Measurements from ENCODE around the gene SRPRA.
"Not testable (repeated sequence)": the region's sequence is repeated elsewhere in the genome, so short reads cannot be mapped to it uniquely, and the experiment has no call there.

SRPRA gene, protein sequence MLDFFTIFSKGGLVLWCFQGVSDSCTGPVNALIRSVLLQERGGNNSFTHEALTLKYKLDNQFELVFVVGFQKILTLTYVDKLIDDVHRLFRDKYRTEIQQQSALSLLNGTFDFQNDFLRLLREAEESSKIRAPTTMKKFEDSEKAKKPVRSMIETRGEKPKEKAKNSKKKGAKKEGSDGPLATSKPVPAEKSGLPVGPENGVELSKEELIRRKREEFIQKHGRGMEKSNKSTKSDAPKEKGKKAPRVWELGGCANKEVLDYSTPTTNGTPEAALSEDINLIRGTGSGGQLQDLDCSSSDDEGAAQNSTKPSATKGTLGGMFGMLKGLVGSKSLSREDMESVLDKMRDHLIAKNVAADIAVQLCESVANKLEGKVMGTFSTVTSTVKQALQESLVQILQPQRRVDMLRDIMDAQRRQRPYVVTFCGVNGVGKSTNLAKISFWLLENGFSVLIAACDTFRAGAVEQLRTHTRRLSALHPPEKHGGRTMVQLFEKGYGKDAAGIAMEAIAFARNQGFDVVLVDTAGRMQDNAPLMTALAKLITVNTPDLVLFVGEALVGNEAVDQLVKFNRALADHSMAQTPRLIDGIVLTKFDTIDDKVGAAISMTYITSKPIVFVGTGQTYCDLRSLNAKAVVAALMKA

DNA sequence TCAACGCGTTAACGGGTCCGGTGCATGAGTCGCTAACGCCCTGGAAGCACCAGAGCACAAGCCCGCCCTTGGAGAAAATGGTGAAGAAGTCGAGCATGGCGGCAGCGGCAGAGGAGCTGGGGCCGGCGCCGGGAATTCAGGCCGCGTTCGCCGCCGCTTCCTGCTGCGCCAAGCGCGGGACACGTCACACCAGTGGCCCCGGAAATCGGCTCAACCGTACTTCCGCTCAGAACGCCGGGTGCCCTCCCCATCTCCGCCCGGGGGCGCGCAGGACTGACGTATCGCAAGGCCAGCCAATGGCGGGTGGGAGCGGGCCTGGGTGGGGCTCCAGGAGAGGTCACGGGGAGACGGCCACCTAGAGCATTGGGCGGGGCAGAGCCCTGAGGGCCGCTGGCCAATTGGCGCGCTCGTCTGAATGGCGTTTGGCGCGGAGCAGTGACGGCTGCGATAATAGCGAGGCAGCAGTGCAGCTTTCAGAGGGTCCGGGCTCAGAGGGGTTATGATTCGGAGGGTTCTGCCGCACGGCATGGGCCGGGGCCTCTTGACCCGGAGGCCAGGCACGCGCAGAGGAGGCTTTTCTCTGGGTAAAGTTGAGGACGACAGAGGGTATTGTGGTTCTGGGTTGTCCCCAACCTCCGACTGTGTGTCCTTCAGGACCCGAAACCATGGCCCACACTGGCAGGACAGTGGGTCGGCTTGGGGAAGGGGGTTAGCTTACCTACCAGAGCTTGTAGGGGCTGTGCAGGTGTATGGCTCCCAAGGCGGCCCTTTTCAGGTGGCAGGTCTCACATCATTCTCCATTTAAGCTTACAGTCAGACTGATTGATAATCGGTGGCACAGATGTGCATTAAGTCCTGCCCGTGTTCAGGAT lies at the start of gene SRPRA, which contains the start of gene FOXRED1:
Gene SRPRA (minus strand): TSS at position 188 of the 872 bp plus-strand sequence. CDS start 91 bp downstream, at position 97.
Gene FOXRED1 (plus strand): TSS at position 447 of the 872 bp plus-strand sequence. CDS start 53 bp downstream, at position 500.
- peak; percentile 82 for DNase-seq

DNA sequence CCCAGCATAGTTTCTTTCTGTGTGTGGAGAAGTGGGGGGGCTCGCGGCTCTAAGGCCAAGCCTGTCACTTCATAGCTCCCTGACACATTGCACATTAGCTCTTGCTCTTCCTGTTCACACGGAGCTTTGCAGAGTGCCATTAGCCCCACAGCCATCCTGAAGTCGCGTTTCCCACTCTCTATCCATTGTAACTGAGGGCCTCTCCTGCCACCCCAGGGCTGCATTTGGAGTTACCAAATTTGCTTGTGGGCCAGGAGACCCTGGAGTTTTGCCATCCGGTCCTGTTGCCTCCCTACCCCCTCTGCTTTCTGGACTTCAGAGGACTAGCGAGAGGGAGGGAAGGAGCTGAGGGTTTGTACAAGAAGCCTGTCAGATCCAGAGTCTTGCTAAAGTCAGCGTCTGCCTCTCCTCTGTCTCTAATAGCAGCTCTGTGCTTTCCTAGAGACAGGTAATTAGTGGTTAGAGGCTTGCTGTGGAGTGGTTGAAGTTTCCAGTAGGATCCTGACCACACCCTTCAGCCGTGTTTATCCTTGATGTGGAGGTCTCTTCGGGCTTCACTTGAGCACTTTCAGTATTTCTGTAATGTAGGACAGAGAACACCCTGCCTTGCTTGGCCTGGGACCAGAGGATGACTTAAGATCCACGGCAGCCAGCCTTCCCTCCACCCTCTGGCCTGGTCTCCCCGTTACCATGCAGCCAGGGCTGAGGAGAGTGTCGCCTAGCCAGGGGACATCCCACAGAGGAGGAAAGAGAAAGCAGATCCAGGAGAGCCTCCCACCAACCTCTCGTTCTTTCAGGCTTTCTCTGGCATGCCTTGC lies 49.3 kb upstream of the SRPRA start:
- DNase-seq = no peak

DNA sequence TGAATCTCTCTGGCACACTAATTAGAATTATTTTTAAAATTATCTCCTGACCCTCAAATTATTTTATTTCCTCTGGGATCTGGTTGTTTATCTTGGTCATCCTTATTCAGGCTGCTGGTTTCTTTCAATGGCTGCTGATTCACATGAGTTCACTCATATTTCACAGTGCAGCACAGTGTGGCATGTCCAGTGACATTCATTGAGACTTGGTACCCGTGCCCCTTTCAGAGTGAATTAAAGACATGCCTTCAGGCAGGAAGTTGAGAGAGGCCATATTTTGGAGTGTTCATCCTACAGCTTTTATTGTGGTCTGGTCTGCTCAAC lies 48.7 kb upstream of the SRPRA start:
- DNase-seq = no peak

DNA sequence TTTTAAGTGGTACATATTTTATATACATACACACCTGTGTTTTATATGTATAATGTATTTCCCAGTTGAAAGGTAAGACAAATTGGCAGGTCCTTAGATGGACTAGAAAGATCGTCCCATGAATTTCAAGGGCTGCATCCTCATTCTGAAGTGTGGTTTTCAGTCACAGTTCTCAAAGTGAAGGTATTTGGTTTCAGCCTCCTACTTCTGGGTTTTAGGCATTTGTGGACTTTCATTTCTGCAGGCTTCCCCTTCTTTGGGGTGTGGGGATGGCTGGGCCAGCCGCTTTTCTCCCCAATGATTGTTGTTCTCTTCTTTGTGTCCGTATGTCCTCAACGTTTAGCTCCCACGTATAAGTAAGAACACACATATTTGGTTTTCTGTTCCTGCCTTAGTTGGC lies 45.1 kb upstream of the SRPRA start:
- DNase-seq = no peak

DNA sequence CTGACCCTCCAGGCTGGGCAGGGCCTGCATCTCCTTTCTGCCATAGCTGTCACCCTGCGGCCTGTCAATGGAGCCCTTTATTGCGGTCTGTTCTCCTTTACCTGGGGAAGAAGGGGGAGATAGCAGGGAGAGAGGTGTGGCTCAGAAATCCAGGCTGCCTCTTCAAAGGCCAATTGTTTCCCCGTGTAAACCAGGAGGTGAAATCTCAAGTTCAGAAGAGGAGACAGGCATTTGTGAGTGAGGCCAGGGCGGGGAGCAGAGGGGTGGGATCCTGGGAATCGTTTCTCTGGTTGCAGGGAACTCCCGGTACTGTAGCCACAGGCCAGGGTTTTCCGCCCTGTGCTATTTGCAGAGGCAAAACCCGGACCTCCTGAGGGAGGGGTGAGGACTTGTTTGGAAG lies 44.3 kb upstream of the SRPRA start:
- no peak for DNase-seq

DNA sequence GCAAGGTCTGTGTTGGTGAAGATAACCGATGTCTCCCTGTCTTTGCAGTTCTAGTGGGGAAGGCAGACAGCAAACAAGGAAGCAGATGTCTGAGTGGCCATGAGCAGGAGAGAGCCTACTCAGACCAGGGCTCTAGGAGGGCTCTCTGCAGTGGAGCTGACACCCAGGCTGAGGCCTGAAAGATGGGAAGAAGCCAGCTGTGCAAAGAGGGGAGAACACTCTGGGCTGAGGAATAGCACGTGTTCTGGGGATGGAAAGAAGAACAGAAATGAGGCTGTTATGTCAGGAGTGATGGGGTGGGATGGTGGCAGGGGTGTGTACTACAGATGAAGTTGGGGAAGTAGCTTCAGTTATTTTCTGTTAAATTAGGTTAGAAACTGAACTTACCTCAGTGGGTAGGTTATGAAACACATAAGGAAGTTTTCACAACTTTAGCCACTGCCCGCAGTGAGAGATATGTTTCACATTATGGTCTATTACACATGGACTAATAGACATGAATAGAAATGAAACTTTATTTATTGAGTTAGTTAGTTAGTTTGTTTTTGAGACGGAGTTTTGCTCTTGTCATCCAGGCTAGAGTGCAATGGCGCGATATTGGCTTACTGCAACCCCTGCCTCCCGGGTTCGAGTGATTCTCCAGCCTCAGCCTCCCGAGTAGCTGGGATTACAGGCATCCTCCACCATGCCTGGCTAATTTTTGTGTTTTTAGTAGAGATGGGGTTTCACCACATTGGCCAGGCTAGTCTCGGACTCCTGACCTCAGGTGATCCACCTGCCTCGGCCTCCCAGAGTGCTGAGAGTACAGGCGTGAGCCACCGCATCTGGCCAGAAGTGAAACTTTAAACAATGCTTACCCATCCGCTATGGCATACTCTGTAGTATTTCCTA lies 43.0 kb upstream of the SRPRA start:
- no peak for DNase-seq

DNA sequence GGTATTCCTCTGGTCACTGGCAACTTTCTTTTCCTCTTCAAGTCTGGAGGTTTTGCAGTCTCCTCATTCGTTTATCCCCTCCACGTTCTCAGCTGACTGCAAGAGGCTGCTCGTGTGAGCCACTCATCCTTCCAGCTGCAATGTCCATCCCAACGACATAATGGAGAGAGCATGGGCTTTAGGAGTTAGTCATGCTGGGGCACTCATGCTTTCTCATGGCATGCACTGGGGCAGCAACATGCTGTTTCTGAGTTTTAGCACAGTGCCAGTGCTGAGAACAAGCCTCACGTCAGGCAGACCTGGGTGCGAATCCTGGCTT lies 42.3 kb upstream of the SRPRA start:
- DNase-seq = no peak

DNA sequence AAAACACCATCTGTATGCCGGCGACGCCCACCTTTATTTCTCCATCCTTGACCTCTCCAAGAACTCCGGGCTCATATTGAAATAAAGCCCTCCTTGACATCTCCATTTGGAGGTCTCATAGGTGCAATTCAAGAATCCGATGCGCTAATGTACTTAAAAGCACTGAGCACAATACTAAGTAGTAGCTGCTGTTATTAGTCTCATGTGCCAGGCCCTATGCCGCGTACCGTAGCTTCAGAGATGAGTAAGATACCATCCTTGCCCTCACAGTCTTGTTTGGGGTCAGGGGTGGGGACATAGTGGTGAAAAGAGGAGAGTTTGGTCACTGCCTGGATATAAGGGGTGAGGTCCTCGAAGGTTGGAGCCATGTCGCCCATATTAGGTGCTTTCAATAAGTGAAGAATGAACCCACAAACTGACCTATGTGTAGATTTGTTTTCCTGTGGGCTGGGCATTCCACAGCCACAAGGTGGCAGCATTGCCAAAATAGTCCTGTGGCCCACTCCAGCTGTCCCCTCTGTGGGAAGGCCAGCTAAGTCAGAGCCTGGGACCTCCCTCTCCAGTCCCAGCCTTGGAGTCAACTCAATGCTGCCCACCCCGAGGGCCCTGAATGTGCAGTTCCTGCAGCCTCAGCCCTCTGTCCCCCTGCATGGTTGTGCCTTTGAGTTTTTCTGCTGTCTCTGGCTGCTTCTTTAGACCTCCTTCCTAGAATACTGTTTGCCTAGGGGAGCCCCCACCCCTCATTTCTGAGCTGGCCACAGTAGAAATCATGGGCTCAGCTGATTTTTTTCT lies 41.7 kb upstream of the SRPRA start:
- DNase-seq = no peak

DNA sequence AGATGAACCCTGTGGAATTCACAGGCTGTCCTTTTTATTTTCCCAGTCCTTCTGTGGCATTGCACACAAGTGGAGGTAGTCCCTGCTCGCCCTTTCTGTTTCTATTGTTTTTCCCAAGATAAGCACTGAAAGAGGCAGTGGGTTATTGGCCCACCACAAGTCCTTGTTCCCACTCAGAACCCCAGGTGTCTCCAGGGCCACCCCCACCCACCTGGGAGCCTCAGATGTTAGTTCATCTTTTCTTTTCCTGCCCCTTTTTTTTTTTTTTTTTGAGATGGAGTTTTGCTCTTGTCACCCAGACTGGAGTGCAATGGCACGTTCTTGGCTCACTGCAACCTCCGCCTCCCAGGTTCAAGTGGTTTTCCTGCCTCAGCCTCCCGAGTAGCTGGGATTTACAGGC lies 40.1 kb upstream of the SRPRA start:
- DNase-seq = not testable (repeated sequence)

DNA sequence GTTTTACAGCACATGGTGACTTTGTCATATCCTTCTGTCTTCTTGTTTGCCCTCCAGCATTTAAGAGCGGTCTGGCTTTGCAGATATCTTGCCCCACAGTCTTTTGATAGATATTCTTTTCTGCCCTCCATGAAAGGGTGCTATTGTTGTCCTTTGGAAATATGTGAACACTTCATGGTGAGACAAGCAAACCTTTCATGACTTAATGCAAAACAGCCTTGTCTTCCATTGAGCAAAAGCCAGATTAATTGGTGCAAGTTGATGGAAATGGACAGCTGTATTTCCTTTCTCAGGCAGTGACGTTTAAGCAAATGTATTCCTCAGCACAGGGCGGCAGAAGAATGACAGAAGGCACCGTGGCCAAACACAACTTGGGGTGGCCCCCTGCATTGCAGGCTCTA lies 39.6 kb upstream of the SRPRA start:
- no peak for DNase-seq

DNA sequence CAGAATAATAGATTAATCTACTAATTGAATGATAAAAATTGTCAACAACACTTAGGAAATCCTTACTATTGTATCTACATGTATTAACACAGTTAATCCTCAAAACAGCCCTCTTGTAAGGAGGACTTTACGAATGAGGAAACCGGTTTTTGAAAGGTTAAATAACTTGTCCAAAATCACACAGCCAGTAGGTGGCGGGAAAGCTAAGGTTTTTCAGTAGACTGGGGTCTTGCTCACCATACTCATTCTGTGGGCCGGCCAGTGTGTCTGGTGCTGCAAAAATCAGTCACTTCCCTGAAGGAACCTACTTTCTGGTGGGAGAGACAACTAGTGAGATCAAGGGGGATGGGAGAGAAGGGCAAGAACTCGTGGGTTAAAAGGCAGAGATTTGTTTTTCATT lies 39.0 kb upstream of the SRPRA start:
- DNase-seq = no peak

DNA sequence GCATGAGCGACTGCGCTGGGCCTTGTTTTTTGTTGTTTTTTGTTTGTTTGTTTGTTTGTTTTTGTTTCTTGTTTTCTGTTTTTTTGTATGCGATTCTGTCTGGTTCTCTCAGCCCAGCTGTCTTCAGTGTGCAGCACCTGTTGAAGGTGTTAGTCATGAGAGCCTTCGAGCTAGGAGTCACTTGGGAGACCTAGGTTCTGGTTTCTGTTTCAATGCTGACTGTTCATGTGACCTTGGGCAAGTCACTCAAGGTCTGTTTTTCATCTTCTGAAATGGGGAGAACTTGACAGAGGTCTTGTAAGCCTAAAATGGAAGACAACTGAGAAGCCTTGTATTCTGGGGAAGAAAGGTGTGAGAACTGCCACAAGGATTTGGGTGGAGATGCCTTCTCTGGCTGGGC lies 37.0 kb upstream of the SRPRA start:
- no peak for DNase-seq

DNA sequence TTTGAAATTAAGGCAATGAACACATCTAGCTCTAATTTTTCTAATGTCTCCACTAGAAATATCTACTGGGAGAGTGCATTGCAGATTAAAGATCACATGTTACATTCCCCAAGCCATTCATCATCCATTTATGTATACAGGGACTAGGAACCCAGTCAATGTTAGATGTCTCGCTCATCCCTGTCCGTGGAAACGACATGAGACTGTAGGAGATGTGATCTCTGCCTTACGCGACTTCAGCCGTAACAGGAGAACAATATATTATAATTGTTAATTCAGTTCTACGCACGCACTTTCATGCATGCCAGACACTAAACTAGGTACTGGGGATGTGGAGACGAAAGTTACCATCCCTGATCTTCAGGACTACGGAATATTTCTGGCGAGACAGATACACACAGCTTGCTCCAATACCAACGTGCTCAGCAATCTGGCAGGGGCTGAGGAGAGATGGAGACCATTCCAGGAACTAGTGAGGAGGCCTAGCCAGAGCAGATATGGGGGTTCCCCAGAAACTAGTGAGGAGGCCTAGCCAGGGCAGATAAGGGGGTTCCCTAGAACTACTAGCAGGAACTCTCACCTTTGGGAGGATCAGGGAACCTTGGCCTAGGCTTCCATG lies 35.9 kb upstream of the SRPRA start:
- DNase-seq = no peak

DNA sequence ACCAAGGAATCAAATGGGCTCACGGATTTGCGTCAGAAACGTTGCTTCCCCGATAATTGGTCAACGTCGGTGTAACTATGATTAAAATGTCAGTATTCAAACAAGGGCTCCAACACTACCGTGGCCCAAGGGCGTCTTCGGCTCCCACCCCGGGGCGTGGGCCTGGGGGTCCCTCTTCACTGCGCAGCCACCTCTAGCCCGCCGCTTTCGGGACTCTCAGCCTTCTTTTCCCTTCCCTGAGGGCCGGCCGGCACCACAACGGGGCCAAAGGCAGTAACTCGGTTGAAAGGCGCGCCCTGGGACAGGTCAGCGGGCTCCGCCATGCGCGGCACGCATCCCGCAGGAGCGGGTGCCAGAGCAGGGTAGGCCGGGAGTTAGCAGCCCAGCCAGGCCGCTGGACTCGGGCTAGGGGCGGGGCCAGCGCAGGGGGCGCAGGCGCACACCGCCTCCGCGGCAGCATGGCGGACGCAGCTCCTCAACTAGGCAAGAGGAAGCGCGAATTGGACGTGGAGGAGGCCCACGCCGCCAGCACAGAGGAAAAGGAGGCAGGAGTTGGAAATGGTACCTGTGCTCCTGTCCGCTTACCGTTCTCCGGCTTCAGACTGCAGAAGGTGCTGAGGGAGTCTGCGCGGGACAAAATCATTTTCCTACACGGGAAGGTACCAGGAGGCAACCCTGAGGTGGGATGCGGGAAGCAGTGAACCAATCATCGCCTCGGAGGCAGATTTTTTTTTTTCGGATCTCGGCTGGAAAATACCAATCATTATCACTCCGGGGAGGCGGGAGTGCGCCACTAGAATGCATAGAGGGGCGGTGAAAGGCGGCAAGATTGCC lies 35.1 kb upstream of the SRPRA start, which contains the start of gene DCPS:
Gene DCPS (plus strand): TSS at position 438 of the 834 bp plus-strand sequence. CDS start 21 bp downstream, at position 459.
- peak; percentile 63 for DNase-seq

DNA sequence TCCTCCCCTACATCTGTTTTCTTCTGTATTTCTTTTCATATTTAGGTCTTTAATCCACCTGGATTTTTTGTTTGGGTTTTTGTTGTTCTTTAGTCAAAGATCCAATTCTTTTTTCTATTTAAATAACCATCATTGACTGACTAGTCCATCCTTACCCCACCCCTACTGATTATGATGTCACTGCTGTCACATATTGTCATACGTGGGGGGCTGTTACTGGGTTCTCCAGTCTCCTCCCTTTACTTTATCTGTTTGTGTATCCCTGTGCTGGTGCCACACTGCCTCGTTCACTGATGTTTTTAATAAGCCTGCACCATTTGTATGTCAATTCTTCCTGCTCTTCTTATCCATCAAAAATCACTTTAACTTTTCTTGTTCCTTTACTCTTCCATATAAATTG lies 28.3 kb upstream of the SRPRA start:
- no peak for DNase-seq

DNA sequence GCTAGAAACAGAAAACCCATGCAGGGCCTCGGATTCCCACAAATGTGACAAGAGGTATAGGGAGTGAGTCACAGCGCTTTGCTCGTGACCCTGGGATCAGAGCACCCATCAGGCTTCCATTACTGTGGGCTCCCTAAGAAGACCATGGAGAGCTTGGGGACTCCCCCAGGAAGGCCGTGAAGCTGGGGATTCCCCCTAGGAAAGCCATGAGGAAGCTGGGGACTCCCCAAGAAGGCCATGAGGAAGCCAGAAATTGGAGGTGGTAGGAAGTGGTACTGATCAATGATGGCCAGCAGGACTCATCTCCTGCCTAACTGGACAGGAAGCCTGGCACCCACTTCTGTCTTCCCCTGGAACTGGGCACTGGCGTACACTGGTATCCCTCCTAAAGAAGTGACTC lies 25.0 kb upstream of the SRPRA start:
- no peak for DNase-seq

DNA sequence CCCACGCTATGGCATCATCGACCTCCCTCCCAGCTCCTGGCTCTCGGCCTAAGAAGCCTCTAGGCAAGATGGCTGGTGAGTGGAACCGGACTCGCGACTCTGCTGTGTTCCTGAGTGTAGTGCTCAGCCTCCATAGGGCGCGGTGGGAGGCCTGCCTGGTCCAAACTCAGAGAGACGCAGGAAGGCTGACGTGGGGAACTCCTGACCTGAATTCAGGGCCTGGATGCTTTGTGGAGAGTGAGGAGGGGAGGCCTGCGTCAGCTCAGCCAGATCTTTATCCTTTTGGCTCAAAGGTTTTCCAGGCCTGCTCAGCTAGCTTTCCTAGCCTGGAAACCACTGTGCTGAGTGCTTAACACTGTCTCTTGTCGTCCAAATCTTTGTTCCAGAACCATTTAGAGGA lies 22.2 kb upstream of the SRPRA start:
- DNase-seq = no peak

DNA sequence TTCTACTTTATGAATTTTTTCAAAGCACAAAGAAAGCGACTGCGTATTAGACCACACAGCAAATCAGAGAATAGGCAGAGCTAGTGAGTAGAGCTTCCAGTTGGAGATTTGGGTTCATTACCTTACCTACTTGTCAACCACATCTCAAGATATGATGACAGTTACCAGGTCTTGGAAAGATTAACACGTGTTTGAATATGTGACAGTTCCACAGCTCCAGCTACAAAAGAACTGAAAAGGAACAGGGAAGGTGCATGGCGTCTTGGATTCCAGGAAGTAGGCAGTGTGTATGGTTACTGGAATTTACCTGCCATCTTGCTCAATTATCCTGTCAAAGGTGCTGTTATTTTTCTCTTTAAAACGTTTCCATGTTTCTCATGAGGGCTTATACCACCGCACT lies 19.5 kb upstream of the SRPRA start:
- DNase-seq = no peak

DNA sequence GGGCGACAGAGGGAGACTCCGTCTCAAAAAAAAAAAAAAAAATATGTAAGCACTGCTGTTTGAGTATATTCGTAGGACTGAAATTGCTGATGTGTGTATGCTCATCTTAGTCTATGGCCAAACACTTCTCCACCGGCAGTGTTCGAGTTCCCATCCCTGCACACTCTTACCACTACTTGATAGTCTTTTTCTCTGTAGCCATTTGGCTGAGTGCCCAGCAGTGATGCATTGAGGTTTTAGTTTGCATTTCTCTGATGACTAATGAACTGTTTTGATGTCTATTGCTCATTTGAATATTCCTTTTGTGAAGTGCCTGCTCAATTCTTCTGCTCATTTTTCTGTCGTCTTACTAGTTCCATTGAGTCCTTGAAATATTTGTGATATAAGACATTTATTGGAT lies 16.1 kb upstream of the SRPRA start:
- no peak for DNase-seq
